Measurements from ENCODE around the gene KCNJ6.
"Not testable (repeated sequence)": the region's sequence is repeated elsewhere in the genome, so short reads cannot be mapped to it uniquely, and the experiment has no call there.

KCNJ6 gene

GRCh38 chr21:37669249-37669648, 247.0 kb downstream of the KCNJ6 start:
- DNase-seq, result no peak

DNA sequence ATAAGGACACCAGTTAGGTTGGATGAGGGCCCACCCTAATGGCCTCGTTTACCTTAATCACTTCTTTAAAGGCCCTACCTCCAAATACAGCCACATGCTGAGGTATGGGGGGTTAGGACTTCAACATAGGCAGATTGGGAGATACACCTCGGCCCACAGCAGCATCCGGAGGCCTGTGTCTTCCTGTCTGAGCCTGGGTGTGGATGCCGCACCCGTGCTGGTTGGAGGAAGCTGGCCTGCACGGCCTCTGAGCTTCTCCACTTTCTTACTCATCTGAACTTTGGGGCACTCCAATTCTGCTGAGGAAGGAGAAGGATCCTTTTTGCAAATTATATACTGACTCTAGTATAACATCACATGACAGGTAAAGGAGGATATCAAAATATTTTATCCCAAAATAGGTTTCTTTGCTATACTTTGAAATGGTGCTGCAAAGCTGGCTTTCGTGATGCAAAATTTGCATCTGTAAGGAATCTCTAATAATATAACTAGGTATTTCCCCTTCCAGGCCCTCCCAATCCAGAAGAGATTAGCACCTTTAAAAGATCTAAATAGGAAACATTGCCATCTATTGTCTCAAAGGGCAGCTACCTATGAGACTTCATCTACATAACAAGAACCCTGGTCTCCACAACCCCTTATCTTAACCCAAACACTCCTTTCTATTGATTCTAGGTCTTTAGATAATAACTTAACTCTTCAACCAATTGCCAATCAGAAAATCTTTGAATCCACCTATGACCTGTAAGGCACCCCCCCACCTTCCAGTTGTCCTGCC, 247.6 kb downstream of the KCNJ6 start:
- DNase-seq, result no peak

DNA sequence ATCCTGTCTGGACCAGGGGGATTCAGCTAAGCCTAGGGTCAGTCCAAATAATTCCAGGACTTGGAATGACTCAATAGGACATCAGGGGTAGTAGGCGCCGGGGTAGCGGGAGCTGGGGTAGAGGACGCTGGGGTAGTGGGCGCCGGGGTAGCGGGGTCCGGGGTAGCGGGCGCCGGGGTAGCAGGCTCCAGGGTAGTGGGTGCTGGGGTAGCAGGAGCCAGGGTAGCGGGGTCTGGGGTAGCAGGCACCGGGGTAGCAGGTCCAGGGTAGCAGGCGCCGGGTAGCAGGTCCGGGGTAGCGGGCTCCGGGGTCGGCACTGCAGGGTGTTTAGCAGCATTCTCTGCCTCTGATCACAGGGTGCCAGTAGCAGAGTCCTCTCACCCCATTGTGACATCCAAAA, 248.9 kb downstream of the KCNJ6 start:
- no peak for DNase-seq

- DNase-seq, result no peak
These were observed 250.8 kb downstream of the KCNJ6 start for GRCh38 chr21:37665230-37666024.

DNA sequence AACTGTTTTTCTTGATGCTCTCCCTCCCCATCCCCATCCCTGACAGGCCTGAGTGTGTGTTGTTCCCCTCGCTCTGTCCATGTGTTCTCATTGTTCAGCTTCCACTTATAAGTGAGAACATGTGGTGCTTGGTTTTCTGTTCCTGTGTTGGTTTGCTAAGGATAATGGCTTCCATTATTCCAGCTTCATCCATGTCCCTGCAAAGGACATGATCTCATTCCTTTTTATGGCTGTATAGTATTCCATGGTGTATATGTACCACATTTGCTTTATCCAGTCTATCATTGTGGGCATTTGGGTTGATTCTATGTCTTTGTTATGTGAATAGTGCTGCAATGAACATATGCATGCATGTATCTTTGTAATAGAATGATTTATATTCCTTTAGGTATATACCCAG, 254.0 kb downstream of the KCNJ6 start:
- DNase-seq, result not testable (repeated sequence)

- DNase-seq, result no peak
These were observed 255.5 kb downstream of the KCNJ6 start for GRCh38 chr21:37660709-37661108.

DNA sequence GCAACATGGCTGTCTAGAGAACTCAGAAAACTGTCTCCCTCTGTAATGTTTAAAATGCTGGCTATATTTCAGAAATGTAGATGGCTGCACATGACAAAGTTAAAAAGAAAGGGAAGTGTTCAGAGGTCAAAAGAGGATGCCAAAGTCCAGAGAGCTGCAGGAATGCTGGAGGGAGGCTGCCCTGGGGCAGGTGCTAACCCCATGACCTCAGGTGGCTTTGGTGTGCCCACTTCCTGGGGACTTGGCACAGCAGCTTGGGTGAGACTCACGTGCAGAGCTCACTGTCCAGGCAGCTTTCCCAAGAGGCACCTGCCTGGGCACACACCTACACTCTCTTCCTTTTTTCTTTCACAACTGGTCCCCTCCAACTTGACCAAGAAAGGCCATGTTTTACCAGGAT, 256.4 kb downstream of the KCNJ6 start:
- DNase-seq, result no peak

GRCh38 chr21:37658817-37659458, 257.3 kb downstream of the KCNJ6 start:
- no peak for DNase-seq

- no peak for DNase-seq
These were observed 258.0 kb downstream of the KCNJ6 start for GRCh38 chr21:37658121-37658816.

DNA sequence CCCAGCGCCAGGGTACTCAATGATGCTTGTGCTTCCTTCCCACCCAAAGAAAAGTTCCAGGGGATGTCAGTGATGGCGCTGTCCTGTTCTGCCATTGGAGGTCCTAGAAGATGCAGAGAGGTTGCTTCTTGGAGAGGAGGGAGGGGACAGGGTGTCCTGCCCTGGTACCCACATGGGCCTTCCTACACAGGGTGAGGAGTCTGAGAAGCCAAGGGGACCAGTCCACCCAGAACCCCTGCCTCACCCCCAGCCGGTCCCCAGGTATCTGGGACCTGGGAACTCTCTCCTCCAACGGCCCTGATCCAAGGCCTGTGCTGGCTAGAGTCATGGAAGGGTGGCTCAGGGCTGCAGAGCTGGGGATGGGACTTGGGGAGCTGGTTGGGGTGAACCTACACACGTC, 259.4 kb downstream of the KCNJ6 start:
- no peak for DNase-seq

DNA sequence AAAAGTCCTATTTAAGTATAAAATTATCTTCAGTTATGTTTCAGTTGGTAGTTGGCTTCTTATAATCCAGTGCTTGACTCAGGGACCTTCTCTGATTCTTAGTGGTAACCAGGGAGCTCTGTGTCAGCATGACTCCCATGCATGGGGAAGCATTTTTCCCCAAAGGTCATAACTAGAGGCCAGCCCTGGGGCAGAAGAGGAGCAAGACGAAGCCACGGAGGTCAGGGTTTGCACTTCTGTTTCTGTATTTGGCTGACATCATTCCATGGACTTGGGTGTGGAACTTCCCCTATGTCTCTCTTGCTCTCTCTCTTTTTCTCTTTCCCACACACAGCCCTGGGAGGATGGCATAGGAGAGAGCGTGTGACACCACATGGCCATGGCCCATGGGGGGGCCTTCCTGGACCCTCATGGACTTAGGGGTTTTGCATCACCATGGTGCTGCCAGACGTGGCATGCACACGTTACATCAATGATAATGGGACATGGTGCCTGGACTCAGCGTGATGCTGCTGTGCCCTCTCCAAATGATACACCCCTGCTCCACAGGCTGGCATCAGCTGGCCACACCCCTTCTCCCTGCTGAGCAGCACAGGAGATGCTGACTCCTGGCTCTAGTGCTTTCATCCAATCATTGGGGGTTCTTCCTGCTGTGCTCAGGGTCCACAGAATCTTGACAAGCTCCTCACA, 260.5 kb downstream of the KCNJ6 start:
- no peak for DNase-seq

GRCh38 chr21:37654596-37654995, 261.7 kb downstream of the KCNJ6 start:
- no peak for DNase-seq

- DNase-seq, result no peak
These were observed 263.1 kb downstream of the KCNJ6 start for GRCh38 chr21:37653201-37653600.

DNA sequence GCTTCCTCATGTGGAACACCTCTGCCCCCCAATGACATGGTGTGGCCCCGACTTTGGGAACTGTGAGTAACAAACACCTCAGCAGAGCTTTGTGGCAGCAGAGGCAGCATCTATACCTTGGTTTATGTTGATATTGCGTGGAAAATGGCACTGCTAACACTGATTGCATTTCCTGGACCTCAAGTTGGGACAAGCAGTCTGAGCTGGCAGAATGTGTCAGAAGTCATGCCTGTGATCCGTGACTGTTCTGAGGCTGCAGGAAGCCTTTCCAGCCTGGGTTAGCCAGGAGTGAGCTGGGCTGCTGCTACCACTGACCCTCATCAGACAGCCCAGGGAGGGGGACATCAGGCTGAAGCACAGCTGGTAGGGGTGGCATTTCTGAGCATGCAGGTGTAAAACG, 268.5 kb downstream of the KCNJ6 start:
- no peak for DNase-seq

DNA sequence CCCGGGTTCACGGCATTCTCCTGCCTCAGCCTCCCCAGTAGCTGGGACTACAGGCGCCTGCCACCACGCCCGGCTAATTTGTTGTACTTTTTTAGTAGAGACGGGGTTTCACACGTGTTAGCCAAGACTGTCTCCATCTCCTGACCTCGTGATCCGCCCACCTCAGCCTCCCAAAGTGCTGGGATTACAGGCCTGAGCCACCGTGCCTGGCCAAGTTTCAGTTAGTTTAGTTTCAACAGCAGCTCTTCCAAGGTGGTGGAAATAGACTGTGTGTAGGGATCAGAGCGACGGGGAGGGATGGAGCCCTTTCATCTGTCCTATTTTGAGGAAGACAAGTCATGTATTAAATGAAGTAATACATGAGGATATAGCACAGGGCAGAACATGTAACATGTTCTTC, 269.5 kb downstream of the KCNJ6 start:
- not testable (repeated sequence) for DNase-seq

DNA sequence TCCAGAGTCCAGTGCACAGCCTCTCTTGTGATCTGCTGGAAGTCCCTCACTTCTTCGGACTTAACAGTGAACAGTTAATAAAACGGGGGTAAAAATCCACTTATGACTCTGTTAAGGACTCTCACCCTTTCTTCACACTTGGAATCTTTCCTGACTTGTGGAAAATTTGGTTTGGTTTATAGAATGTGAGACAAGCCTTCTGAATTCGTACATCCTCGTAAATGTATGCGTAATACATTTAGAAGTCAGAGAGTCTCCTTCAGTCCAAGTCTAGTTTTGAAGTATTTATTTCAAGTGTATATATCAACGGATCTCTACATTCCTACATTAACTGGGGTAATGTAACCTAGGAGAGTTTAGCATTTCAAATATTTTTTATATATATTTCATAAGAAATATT, 270.4 kb downstream of the KCNJ6 start:
- no peak for DNase-seq

GRCh38 chr21:37644636-37645035, 271.6 kb downstream of the KCNJ6 start:
- no peak for DNase-seq

DNA sequence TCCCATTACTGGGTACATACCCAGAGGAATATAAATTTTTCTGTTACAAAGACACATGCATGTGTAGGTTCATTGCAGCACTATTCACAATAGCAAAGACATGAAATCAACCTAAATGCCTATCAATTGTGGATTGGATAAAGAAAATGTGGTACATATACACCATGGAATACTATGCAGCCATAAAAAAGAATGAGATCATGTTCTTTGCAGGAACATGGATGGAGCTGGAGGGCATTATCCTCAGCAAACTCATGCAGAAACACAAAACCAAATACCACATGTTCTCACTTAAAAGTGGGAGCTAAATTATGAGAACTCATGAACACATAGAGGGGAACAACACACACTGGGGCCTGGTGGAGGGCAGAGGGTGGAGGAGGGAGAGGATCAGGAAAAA, 272.4 kb downstream of the KCNJ6 start:
- not testable (repeated sequence) for DNase-seq

- DNase-seq, result no peak
These were observed 273.8 kb downstream of the KCNJ6 start for GRCh38 chr21:37642493-37642892.

GRCh38 chr21:37639756-37640155, 276.5 kb downstream of the KCNJ6 start:
- no peak for DNase-seq

GRCh38 chr21:37636152-37636860, 280.0 kb downstream of the KCNJ6 start:
- DNase-seq, result no peak
